Measurements from ENCODE around the gene DPH3. TPM values are rescaled to one million over a fixed set of nuclear protein-coding genes. Genes with fewer than 3 reads are reported as not detected.

The DPH3 gene
- total RNA-seq, 1 donor from 2014 or later: 29.8 TPM

DNA sequence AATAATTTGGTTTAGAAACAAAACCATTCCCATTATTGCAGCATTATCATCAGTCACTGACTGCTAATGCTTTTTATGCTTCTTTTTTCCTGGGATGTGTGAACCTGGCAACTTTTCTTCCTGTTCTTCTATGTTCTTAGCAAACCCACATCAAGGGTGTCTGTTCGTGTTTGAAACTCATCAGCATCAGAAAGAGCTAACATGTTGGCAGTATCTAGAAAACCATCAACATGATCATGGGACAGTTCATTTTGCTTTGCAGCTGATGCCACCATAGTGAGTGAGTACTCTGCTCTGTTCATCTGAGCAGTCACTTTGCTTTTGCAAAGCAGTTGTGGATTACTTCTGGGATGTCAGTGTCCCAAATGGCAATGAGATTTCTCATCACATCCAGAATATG is 5.9 kb downstream of the DPH3 start:
- Histone ChIP-seq H3K36me3 (peaks cover 41% of the 10 kb centered on the region), H3K9me3 (no peaks in the 10 kb centered on the region), H3K4me3 (no peak overlapping the region), H3K27me3 (no peaks in the 10 kb centered on the region), H3K27ac (no peak overlapping the region), H3K4me1 (peaks cover 12% of the 10 kb centered on the region)
- DNase-seq: no peak
- intact Hi-C loops (cut with DNase I): no loop called here
- no peak for ATAC-seq
- TF ChIP-seq, protein P1, sequence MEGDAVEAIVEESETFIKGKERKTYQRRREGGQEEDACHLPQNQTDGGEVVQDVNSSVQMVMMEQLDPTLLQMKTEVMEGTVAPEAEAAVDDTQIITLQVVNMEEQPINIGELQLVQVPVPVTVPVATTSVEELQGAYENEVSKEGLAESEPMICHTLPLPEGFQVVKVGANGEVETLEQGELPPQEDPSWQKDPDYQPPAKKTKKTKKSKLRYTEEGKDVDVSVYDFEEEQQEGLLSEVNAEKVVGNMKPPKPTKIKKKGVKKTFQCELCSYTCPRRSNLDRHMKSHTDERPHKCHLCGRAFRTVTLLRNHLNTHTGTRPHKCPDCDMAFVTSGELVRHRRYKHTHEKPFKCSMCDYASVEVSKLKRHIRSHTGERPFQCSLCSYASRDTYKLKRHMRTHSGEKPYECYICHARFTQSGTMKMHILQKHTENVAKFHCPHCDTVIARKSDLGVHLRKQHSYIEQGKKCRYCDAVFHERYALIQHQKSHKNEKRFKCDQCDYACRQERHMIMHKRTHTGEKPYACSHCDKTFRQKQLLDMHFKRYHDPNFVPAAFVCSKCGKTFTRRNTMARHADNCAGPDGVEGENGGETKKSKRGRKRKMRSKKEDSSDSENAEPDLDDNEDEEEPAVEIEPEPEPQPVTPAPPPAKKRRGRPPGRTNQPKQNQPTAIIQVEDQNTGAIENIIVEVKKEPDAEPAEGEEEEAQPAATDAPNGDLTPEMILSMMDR (IDR thresholded peaks at IDR 0.05): no peak

DNA sequence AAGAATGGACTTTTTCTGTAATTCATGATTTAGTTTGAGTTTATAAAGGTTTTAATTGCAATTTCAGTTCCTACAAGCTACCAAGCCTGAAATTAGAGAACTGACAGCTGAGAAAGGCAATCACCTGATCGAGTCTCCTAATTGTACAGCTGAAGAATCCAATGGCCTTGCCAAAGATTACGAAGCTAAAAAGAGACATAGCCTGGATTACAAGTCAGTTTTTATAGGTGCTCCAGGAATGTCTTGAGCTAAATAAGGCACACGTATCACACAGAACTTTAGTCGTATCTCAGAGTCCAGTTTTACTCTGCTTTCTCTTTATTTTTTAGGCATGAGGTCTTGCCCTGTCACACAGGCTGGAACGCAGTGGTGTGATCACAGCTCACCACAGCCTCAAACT is 6.6 kb downstream of the DPH3 start:
- Histone ChIP-seq H3K27ac (no peak overlapping the region), H3K4me3 (no peak overlapping the region), H3K4me1 (peaks cover 12% of the 10 kb centered on the region), H3K9me3 (no peaks in the 10 kb centered on the region), H3K36me3 (peaks cover 41% of the 10 kb centered on the region), H3K27me3 (no peaks in the 10 kb centered on the region)
- no peak for ATAC-seq
- TF ChIP-seq, protein P1 (IDR thresholded peaks at IDR 0.05): no peak
- intact Hi-C loops (cut with DNase I): no loop called here
- no peak for DNase-seq

DNA sequence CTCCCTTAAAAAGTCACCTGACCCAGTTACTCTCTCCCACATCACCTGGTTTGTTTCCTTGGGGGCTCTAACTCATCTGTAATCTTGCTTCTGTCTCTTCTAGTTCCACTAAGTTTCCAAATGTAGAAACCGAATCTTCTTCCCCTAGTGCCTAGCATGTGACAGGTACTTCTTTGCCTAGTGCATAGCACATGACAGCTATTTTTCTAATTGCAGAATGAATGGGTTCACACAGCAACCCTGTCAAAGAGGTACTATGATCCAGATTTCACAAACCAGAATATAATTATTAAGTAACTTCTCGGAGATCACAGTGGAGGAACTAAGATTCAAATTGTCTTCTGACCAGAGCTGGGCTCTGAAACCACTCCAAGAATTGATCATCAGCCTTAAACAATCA is 7.4 kb downstream of the DPH3 start:
- Histone ChIP-seq H3K27me3 (no peaks in the 10 kb centered on the region), H3K4me3 (no peak overlapping the region), H3K36me3 (peaks cover 41% of the 10 kb centered on the region), H3K27ac (no peak overlapping the region), H3K4me1 (peaks cover 15% of the 10 kb centered on the region), H3K9me3 (no peaks in the 10 kb centered on the region)
- TF ChIP-seq, protein P1 (IDR thresholded peaks at IDR 0.05): no peak
- ATAC-seq: peak; percentile 59
- DNase-seq: no peak
- intact Hi-C loops (cut with DNase I): no loop called here

DNA sequence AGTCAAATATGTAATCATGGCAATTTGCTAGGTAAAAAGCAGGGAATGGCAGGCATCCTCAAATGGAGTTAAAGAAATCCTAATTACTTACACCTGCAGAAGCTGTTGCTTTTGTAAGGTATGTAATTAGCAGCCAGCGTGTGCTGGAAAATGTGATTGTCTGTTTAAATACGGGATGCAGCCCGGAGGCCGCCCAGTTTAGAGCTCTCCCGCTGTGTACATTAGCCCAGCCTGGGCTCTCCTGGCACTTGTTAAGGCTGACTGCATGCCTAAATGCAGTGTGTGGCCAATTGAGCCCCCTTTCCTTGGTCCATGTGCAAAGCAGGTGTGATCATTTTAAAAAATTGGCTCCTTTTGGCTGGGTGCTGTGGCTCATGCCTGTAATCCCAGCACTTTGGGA is 9.0 kb downstream of the DPH3 start:
- no peak for DNase-seq
- no peaks in the 10 kb centered on the region for H3K9me3 ChIP-seq
- no peak for ATAC-seq
- H3K4me3 ChIP-seq: no peak overlapping the region
- H3K27ac ChIP-seq: no peak overlapping the region
- TF ChIP-seq, protein P1 (IDR thresholded peaks at IDR 0.05): no peak
- H3K27me3 ChIP-seq: no peaks in the 10 kb centered on the region
- peaks cover 29% of the 10 kb centered on the region for H3K36me3 ChIP-seq
- peaks cover 15% of the 10 kb centered on the region for H3K4me1 ChIP-seq
- intact Hi-C loops (cut with DNase I): no loop called here

DNA sequence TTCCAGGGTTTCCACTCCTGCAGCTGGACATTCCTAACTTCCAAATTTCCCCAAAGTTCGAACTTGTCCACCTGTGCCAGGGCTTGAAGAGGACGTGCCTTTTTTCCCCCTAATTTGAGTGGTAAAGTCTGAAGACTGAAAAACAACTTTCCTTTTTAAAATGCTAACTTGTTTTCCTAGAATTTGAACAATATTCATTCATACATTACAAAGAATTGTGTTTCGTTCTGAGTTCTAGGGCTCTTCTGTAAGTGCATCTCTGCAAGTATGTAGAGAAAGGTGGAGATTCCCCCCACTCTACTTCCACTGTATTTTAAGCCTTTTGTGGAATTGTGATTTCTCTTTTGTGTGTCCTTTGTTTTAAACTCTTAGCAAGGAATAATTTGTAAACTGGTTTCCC is 9.4 kb downstream of the DPH3 start:
- Histone ChIP-seq H3K36me3 (peaks cover 25% of the 10 kb centered on the region), H3K4me1 (peaks cover 15% of the 10 kb centered on the region), H3K9me3 (no peaks in the 10 kb centered on the region), H3K4me3 (no peak overlapping the region), H3K27me3 (no peaks in the 10 kb centered on the region), H3K27ac (no peak overlapping the region)
- TF ChIP-seq, protein P1 (IDR thresholded peaks at IDR 0.05): no peak
- DNase-seq (no peak), ATAC-seq (no peak)
- intact Hi-C loops (cut with DNase I): no loop called here

DNA sequence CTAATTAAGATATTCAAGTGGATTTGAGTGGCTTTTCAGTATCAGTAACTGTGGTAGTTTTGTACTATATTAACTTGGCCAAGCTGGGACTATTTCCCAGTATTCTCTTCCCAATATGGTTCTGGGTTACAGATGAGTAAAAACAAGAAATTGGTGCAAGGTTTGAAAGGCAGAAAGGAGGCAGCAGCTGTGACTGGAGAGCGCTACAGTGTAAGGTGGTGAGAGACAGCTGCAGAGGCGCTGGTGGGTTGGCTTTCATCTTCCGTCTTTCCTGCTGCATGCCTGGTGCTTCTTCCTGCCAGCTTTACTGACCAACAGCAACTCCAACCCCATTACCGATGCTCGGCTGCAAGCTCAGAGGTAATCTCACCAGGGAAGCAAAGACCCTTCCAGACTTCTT is 9.8 kb downstream of the DPH3 start:
- TF ChIP-seq, protein P1 (IDR thresholded peaks at IDR 0.05): no peak
- intact Hi-C loops (cut with DNase I): no loop called here
- DNase-seq (no peak), ATAC-seq (no peak)
- Histone ChIP-seq H3K9me3 (no peaks in the 10 kb centered on the region), H3K4me3 (no peak overlapping the region), H3K36me3 (peaks cover 21% of the 10 kb centered on the region), H3K27me3 (no peaks in the 10 kb centered on the region), H3K27ac (no peak overlapping the region), H3K4me1 (peaks cover 15% of the 10 kb centered on the region)

All from upper lobe of right lung (tissue), 1 donor.